GM18909 (cell line): ENCODE data around the gene HLA-F.

Source experiments
- ATAC-seq: cut with Tn5 transposase; IDR thresholded peaks from one replicate; pipeline ENCODE4 v1.9.1; 2021; ENCODE audit warnings: mild to moderate bottlenecking; ENCODE audit not compliant: unreplicated experiment, poor library complexity

Gene HLA-F

GRCh38 chr6:29723262-29723665 is at the start of gene HLA-F:
HLA-F (plus strand) TSS chr6:29723434; CDS start chr6:29723464, 30 bp downstream.
- ATAC-seq, result peak; percentile 91

GRCh38 chr6:29674008-29674407 is 49.2 kb upstream of the HLA-F start:
- no peak for ATAC-seq

GRCh38 chr6:29675561-29675960 is 47.7 kb upstream of the HLA-F start:
- no peak for ATAC-seq

- ATAC-seq, result no peak
Observed at GRCh38 chr6:29676981-29677601, 46.1 kb upstream of the HLA-F start.

- no peak for ATAC-seq
Observed at GRCh38 chr6:29678114-29678513, 45.1 kb upstream of the HLA-F start.

GRCh38 chr6:29679962-29680361 is 43.3 kb upstream of the HLA-F start:
- no peak for ATAC-seq

GRCh38 chr6:29680416-29680815 is 42.8 kb upstream of the HLA-F start:
- ATAC-seq, result no peak

- ATAC-seq, result no peak
Observed at GRCh38 chr6:29680904-29681303, 42.3 kb upstream of the HLA-F start, which contains the start of gene ZFP57. ZFP57 (minus strand) TSS chr6:29681152; CDS start chr6:29677003, 4,149 bp downstream.

- no peak for ATAC-seq
Observed at GRCh38 chr6:29681811-29682210, 41.4 kb upstream of the HLA-F start.

- ATAC-seq, result no peak
Observed at GRCh38 chr6:29685718-29686326, 37.4 kb upstream of the HLA-F start.

- ATAC-seq, result no peak
Observed at GRCh38 chr6:29694637-29695036, 28.6 kb upstream of the HLA-F start.

- ATAC-seq, result no peak
Observed at GRCh38 chr6:29696147-29697125, 26.8 kb upstream of the HLA-F start.

- ATAC-seq, result no peak
Observed at GRCh38 chr6:29702519-29703103, 20.6 kb upstream of the HLA-F start.

GRCh38 chr6:29705389-29706231 is 17.6 kb upstream of the HLA-F start:
- no peak for ATAC-seq

- no peak for ATAC-seq
Observed at GRCh38 chr6:29708432-29709179, 14.6 kb upstream of the HLA-F start.

- ATAC-seq, result no peak
Observed at GRCh38 chr6:29709188-29709587, 14.0 kb upstream of the HLA-F start.

GRCh38 chr6:29710281-29710941 is 12.8 kb upstream of the HLA-F start:
- no peak for ATAC-seq

- ATAC-seq, result no peak
Observed at GRCh38 chr6:29720863-29721262, 2.4 kb upstream of the HLA-F start.
